GM12878 (cell line): Measurements from ENCODE around the gene INHBB. TPM values are rescaled to one million over a fixed set of nuclear protein-coding genes. Genes with fewer than 3 reads are reported as not detected.

Experiments used
- ATAC-seq: fragments of 200-7000 bp; cut with Tn5 transposase; 3 replicates; pipeline ENCODE4 v1.9.1; 2020; ENCODE audit warnings: mild to moderate bottlenecking, moderate library complexity
- BruUV-seq: library from RNA; stranded (reverse); fragments of 400-500 nt; replicated peaks from 2 replicates; lab custom pipeline; 2021; lab: Mats Ljungman, UMichigan
- CTCF ChIA-PET: fragments of 300-600 bp; sonication (Branson Sonifier 250); formaldehyde crosslinking; extraction: SDS; loops from one replicate; lab custom pipeline; 2021; ENCODE audit warnings: inconsistent platforms; lab: Yijun Ruan, JAX
- POLR2A ChIA-PET: fragments of 350-600 bp; formaldehyde crosslinking; extraction: SDS; loops from one replicate; lab custom pipeline; 2021; ENCODE audit warnings: inconsistent platforms; lab: Charles Lee
- RAD21 ChIA-PET: fragments of 300-600 bp; sonication (Branson Sonifier 250); formaldehyde crosslinking; loops from one replicate; lab custom pipeline; 2023; ENCODE audit warnings: antibody characterized with exemption; ENCODE audit not compliant: unreplicated experiment; lab: Charles Lee
- SMC1A ChIA-PET: fragments of 300-600 bp; sonication (Branson Sonifier 250); formaldehyde crosslinking; loops from one replicate; lab custom pipeline; 2023; ENCODE audit not compliant: unreplicated experiment, uncharacterized antibody; lab: Charles Lee
- DNase-seq: peaks from one replicate; pipeline ENCODE4 v3.0.0-alpha.2; 2011; ENCODE audit warnings: low read depth, low spot score
- FAIRE-seq: peaks from 3 replicates; lab custom pipeline; 2011; peaks lifted over from hg19 to GRCh38; lab: Jason Lieb, UNC
- H2AFZ ChIP-seq: 2 replicates; pipeline ENCODE4 v1.6.0; 2011; ENCODE audit warnings: low read depth, low read length, control low read depth; ENCODE audit not compliant: control insufficient read depth
- H3K27ac ChIP-seq: 2 replicates; pipeline ENCODE4 v1.5.1; 2011; ENCODE audit warnings: control low read depth; ENCODE audit not compliant: control insufficient read depth, insufficient read depth
- H3K27me3 ChIP-seq, 2 experiments: replicated peaks in 1 of 2; 2 replicates each; pipeline versions ENCODE4 v1.6.0 to v1.6.1; 2011; ENCODE audit warnings: low read length in 1 of 2; ENCODE audit not compliant: control insufficient read depth in 2 of 2, insufficient read depth in 2 of 2
- H3K36me3 ChIP-seq, 2 experiments: 2 replicates each; pipeline ENCODE4 v1.5.1; 2011; ENCODE audit warnings: low read length in 1 of 2; ENCODE audit not compliant: control insufficient read depth in 2 of 2, insufficient read depth in 2 of 2
- H3K4me1 ChIP-seq: 2 replicates; pipeline ENCODE4 v1.6.1; 2011; ENCODE audit warnings: mild to moderate bottlenecking, low read length, moderate library complexity, mixed read lengths; ENCODE audit not compliant: control insufficient read depth, insufficient read depth
- H3K4me2 ChIP-seq: 2 replicates; pipeline ENCODE4 v1.6.0; 2011; ENCODE audit warnings: control low read depth; ENCODE audit not compliant: control insufficient read depth, insufficient read depth
- H3K4me3 ChIP-seq: fragments of 200-600 bp; sonication (generic); 2 replicates; pipeline ENCODE4 v1.5.1; 2016
- H3K79me2 ChIP-seq: 2 replicates; pipeline ENCODE4 v1.6.0; 2011; ENCODE audit warnings: low read length; ENCODE audit not compliant: control insufficient read depth, insufficient read depth
- H3K9ac ChIP-seq: 2 replicates; pipeline ENCODE4 v1.8.0; 2011; ENCODE audit warnings: low read length, control low read depth, mixed read lengths; ENCODE audit not compliant: control insufficient read depth, insufficient read depth
- H3K9me3 ChIP-seq: replicated peaks from 3 replicates; pipeline ENCODE4 v1.5.1; 2011; ENCODE audit warnings: mild to moderate bottlenecking, low read length; ENCODE audit not compliant: control insufficient read depth, insufficient read depth
- H4K20me1 ChIP-seq: 2 replicates; pipeline ENCODE4 v1.6.0; 2011; ENCODE audit not compliant: control insufficient read depth, insufficient read depth
- ATF7 ChIP-seq: fragments of 450-650 bp; IDR thresholded peaks from 2 replicates; pipeline ENCODE4 v1.6.1; 2016; ENCODE audit warnings: low read depth, mild to moderate bottlenecking
- BMI1 ChIP-seq: fragments of 450-650 bp; IDR thresholded peaks from 2 replicates; pipeline ENCODE4 v1.6.1; 2016; ENCODE audit warnings: mild to moderate bottlenecking, moderate library complexity, borderline replicate concordance
- DPF2 ChIP-seq: fragments of 450-650 bp; IDR thresholded peaks from 2 replicates; pipeline ENCODE4 v1.6.1; 2017; ENCODE audit warnings: mild to moderate bottlenecking
- HDGF ChIP-seq: fragments of 450-650 bp; IDR thresholded peaks from 2 replicates; pipeline ENCODE4 v1.6.1; 2016; ENCODE audit warnings: antibody characterized with exemption
- IKZF1 ChIP-seq: fragments of 450-650 bp; conservative IDR thresholded peaks from 2 replicates; pipeline ENCODE4 v1.6.1; 2017; ENCODE audit warnings: antibody characterized with exemption, mild to moderate bottlenecking
- MXI1 ChIP-seq: fragments of 150-350 bp; IDR thresholded peaks from 2 replicates; pipeline ENCODE4 v1.6.1; 2011; ENCODE audit warnings: low read depth, mild to moderate bottlenecking, inconsistent platforms, low read length, improper control_type of control experiment
- MYC ChIP-seq: IDR thresholded peaks from 2 replicates; pipeline ENCODE4 v1.6.1; 2011; ENCODE audit warnings: mild to moderate bottlenecking, low read length, moderate library complexity, inconsistent platforms; ENCODE audit not compliant: insufficient read depth, insufficient replicate concordance, insufficient read length, severe bottlenecking
- NBN ChIP-seq: fragments of 450-650 bp; IDR thresholded peaks from 2 replicates; pipeline ENCODE4 v1.6.1; 2016
- NR2F1 ChIP-seq: fragments of 450-650 bp; conservative IDR thresholded peaks from 2 replicates; pipeline ENCODE4 v1.6.1; 2017; ENCODE audit warnings: mild to moderate bottlenecking
- NRF1 ChIP-seq: conservative IDR thresholded peaks from 2 replicates; pipeline ENCODE4 v1.6.1; 2011; ENCODE audit warnings: mild to moderate bottlenecking, low read depth, low read length, improper control_type of control experiment
- SUZ12 ChIP-seq: fragments of 200-600 bp; sonication (generic); IDR thresholded peaks from one replicate; pipeline ENCODE4 v1.6.1; 2018; ENCODE audit warnings: antibody characterized with exemption, mild to moderate bottlenecking; ENCODE audit not compliant: unreplicated experiment
- TCF12 ChIP-seq: IDR thresholded peaks from 2 replicates; pipeline ENCODE4 v1.6.1; 2011; ENCODE audit warnings: low read depth, mild to moderate bottlenecking, low read length
- ZSCAN29 ChIP-seq: fragments of 450-650 bp; IDR thresholded peaks from 2 replicates; pipeline ENCODE4 v1.6.1; 2017; ENCODE audit warnings: mild to moderate bottlenecking, moderate library complexity
- ZZZ3 ChIP-seq: IDR thresholded peaks from 2 replicates; pipeline ENCODE4 v1.6.1; 2011; ENCODE audit warnings: low read depth; ENCODE audit not compliant: control insufficient read depth, insufficient read length
- WGBS: methylation state at CpG from one replicate; pipeline ENCODE4 v1.1.6; 2016; ENCODE audit warnings: low lambda C conversion rate; ENCODE audit not compliant: insufficient replicate concordance, insufficient coverage; ENCODE audit errors: missing lambda C conversion rate; 5-methylcytosine and 5-hydroxymethylcytosine counted together
- in situ Hi-C: fragments of 300-500 bp; cut with MboI; formaldehyde crosslinking; loops from 9 replicates; pipeline ENCODE4 v1.14.3; 2018; ENCODE audit warnings: mixed read lengths
- intact Hi-C: fragments of 100-400 bp; cut with micrococcal nuclease; formaldehyde crosslinking; loops from one replicate; pipeline ENCODE4 v1.14.2; 2022; ENCODE audit not compliant: unreplicated experiment
- polyA plus RNA-seq, 11 experiments: library from polyadenylated mRNA; depleted of rRNA in 4 of 11; unstranded in 6 of 11; stranded (reverse) in 5 of 11; fragments of >200 nt; fragmentation: Nextera tagmentation in 4 of 11; fragmentation: Illumina TruSeq in 1 of 11; extraction: Ambion mirVana in 4 of 11; extraction: Trizol in 1 of 11; gene quantifications; 1 replicate in 1 of 11; 2 replicates in 10 of 11; pipeline versions ENCODE4 v1.2.1 to v1.2.3, GENCODE V29; 2011 to 2016; ENCODE audit warnings: inconsistent platforms in 2 of 11, missing spikeins in 2 of 11, low read depth in 1 of 11
- total RNA-seq, 4 experiments: library from RNA; depleted of rRNA in 3 of 4; stranded (reverse); fragments of >200 nt in 3 of 4; fragmentation: Illumina TruSeq in 1 of 4; extraction: Trizol in 1 of 4; gene quantifications; 2 replicates each; pipeline versions ENCODE4 v1.2.1 to v1.2.3, GENCODE V29; 2013 to 2021
- TF ChIP-seq, protein P1 (sequence below): fragments of 150-350 bp; IDR thresholded peaks from 2 replicates; pipeline ENCODE4 v1.6.1; 2014; ENCODE audit warnings: mild to moderate bottlenecking, low read depth, low read length
- TF ChIP-seq, protein P2 (sequence below): IDR thresholded peaks from 2 replicates; pipeline ENCODE4 v1.6.1; 2012; ENCODE audit warnings: low read depth, low read length, improper control_type of control experiment

Gene INHBB
- total and polyA plus RNA-seq, 10 of the 15 experiments (the other 5 are each of a cell fraction or from before 2014, with no cell fraction given), result 0.05 TPM; not detected in 9

DNA sequence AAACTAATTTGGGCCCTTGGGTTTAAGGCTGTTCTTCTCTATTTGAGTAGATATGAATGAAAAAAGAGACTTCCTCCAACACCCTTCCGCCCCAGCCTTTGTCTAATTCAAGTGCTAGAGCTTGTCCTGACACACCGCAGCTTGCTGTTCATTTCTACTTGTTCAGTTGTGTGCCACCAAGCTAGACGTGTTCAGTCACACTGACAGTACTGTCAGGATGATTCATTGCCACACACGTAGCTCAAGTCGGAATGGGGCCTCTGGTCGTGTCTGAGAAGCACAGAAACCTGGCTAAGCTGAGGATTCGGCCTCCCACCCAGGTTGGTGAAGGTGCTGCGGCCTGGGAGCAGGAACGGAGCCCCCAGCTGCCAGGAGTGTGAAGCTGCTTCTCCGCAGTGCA, 45.6 kb upstream of the INHBB start (continued):
- TF ChIP-seq, protein P1, sequence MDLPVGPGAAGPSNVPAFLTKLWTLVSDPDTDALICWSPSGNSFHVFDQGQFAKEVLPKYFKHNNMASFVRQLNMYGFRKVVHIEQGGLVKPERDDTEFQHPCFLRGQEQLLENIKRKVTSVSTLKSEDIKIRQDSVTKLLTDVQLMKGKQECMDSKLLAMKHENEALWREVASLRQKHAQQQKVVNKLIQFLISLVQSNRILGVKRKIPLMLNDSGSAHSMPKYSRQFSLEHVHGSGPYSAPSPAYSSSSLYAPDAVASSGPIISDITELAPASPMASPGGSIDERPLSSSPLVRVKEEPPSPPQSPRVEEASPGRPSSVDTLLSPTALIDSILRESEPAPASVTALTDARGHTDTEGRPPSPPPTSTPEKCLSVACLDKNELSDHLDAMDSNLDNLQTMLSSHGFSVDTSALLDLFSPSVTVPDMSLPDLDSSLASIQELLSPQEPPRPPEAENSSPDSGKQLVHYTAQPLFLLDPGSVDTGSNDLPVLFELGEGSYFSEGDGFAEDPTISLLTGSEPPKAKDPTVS, result no peak
- no peak for TF ChIP-seq ZZZ3
- no peak for TF ChIP-seq NRF1
- no peak for TF ChIP-seq NR2F1

- ChIA-PET POLR2A (interaction anchor here (1.1 kb wide), 1 partner anchor 9 kb away, joined by 3 read pairs; no protein-coding TSS in a partner anchor), SMC1A (interaction anchor here (1.1 to 1.6 kb wide), 4 partner anchors 12 to 123 kb away, joined by 3 to 4 read pairs (median 3); no protein-coding TSS in a partner anchor), CTCF (interaction anchor here (0.6 to 1.7 kb wide), 5 partner anchors 8 to 44 kb away, joined by 3 to 4 read pairs (median 4); no protein-coding TSS in a partner anchor), RAD21 (no interaction called here)
- H3K4me1 ChIP-seq, result peaks cover 7% of the 10 kb centered on the region
- no peak overlapping the region for H3K4me2 ChIP-seq
- no peaks in the 10 kb centered on the region for H4K20me1 ChIP-seq
- TF ChIP-seq MXI1, result no peak
- TF ChIP-seq BMI1, result no peak
- no peak for TF ChIP-seq MYC
- TF ChIP-seq SUZ12, result no peak
- no peak for TF ChIP-seq DPF2
- no peak for TF ChIP-seq ZSCAN29
- no peak for TF ChIP-seq ATF7
- TF ChIP-seq HDGF, result no peak
- TF ChIP-seq IKZF1, result no peak
- no peak for TF ChIP-seq NBN
- no peak for TF ChIP-seq TCF12
- TF ChIP-seq, protein P2, sequence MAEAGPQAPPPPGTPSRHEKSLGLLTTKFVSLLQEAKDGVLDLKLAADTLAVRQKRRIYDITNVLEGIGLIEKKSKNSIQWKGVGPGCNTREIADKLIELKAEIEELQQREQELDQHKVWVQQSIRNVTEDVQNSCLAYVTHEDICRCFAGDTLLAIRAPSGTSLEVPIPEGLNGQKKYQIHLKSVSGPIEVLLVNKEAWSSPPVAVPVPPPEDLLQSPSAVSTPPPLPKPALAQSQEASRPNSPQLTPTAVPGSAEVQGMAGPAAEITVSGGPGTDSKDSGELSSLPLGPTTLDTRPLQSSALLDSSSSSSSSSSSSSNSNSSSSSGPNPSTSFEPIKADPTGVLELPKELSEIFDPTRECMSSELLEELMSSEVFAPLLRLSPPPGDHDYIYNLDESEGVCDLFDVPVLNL, result no peak
- H3K36me3 ChIP-seq, result no peaks in the 10 kb centered on the region; a peak in 1 of 4 replicates
- FAIRE-seq (no peak), DNase-seq (no peak), ATAC-seq (no peak)
- H3K79me2 ChIP-seq, result no peaks in the 10 kb centered on the region
- WGBS, result 93% methylated on average over 5 of the region's 5 CpGs
- in situ Hi-C loops (no loop called here), intact Hi-C loops (no loop called here)
- H3K9me3 ChIP-seq, result no peaks in the 10 kb centered on the region
- BruUV-seq, result no TSS peak
- H3K27ac ChIP-seq, result no peak overlapping the region
- no peak overlapping the region for H2AFZ ChIP-seq
- no peaks in the 10 kb centered on the region for H3K27me3 ChIP-seq
- H3K9ac ChIP-seq, result no peak overlapping the region
- H3K4me3 ChIP-seq, result no peak overlapping the region
These were observed 44.7 kb upstream of the INHBB start for GRCh38 chr2:120301284-120301683.
